ENCODE measurements around the gene LRP10. TPM values are rescaled to one million over a fixed set of nuclear protein-coding genes. Genes with fewer than 3 reads are reported as not detected.

LRP10 gene
- total RNA-seq, 1 donor from 2014 or later: 16.3 TPM

DNA sequence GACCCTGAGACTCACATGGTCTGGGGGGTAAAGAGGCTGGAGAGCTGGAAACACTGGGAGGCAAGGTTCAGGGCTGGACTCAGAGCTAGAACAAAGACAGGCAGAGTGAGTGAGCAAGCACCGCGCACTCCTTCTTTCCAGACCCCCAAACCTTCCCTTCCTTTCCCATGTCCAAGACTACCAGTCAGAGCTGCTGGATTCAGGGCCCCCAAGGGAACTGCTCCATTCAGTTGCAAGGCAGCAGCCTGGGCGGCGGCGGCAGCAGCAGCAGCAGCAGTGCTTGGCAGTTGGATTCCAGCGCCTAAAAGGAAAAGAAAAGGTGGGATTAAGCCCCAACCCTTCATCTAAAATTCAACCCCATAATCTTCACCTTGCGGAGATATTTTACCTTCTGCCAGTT, 30.3 kb downstream of the LRP10 start:
- no peak for TF ChIP-seq CTCF (conservative IDR thresholded peaks at IDR 0.05)
- Mint-ChIP-seq H3K27me3 (ENCODE audit: low read depth) (no peaks in the 10 kb centered on the region), H3K4me3 (no peak overlapping the region)

DNA sequence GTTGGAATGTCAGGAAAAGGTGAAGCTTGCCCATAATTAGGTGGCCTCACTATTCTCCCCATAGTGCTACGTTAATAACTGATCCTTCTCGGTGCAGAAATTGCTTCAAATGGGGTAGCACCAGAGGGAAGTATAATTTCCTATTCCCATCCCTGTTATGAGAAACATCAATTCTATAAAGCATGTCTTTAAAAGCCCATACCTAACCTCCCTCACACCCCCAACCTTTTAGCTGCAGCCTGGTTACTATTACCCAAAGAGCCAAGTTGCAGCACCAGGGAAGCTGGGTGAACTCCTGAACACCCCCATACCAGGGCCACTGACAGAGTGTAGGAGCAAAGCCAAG, 32.2 kb downstream of the LRP10 start:
- Mint-ChIP-seq H3K27ac (ENCODE audit: unreplicated experiment) (no peak overlapping the region), H3K36me3 (ENCODE audit: low read depth) (peaks cover 24% of the 10 kb centered on the region)
- no peak for TF ChIP-seq CTCF (conservative IDR thresholded peaks at IDR 0.05)

More for the DNA sequence above, 30.3 kb downstream of the LRP10 start:
- Mint-ChIP-seq H3K36me3 (ENCODE audit: low read depth) (peaks cover 24% of the 10 kb centered on the region), H3K27ac (ENCODE audit: unreplicated experiment) (no peak overlapping the region), H3K9me3 (no peaks in the 10 kb centered on the region), H3K4me1 (no peaks in the 10 kb centered on the region)
- DNase-seq (ENCODE audit: low read depth, low spot score): no peak

DNA sequence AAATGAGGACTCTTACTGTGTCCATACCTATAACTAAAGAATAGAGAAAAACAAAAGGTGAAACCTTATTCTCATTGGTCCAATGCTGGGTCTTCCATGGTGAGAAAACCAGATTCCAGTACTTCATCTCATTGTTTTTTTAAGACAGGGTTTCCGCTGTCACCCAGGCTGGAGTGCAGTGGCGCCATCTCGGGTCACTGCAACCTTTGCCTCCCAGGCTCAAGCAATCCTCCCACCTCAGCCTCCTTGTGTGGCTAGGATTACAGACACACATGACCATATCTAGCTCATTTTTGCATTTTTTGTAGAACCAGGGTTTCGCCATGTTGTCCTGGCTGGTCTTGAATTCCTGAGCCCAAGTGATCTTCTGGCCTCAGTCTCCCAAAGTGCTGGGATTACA, 34.1 kb downstream of the LRP10 start:
- no peak for TF ChIP-seq CTCF (conservative IDR thresholded peaks at IDR 0.05)
- DNase-seq (ENCODE audit: low read depth, low spot score): no peak
- Mint-ChIP-seq H3K36me3 (ENCODE audit: low read depth) (peaks cover 30% of the 10 kb centered on the region), H3K27me3 (ENCODE audit: low read depth) (no peaks in the 10 kb centered on the region), H3K27ac (ENCODE audit: unreplicated experiment) (no peak overlapping the region), H3K4me3 (no peak overlapping the region), H3K4me1 (no peaks in the 10 kb centered on the region), H3K9me3 (no peaks in the 10 kb centered on the region)

More for the DNA sequence above, 32.2 kb downstream of the LRP10 start:
- Mint-ChIP-seq H3K4me3 (no peak overlapping the region), H3K9me3 (no peaks in the 10 kb centered on the region), H3K4me1 (no peaks in the 10 kb centered on the region), H3K27me3 (ENCODE audit: low read depth) (no peaks in the 10 kb centered on the region)
- DNase-seq (ENCODE audit: low read depth, low spot score): no peak

DNA sequence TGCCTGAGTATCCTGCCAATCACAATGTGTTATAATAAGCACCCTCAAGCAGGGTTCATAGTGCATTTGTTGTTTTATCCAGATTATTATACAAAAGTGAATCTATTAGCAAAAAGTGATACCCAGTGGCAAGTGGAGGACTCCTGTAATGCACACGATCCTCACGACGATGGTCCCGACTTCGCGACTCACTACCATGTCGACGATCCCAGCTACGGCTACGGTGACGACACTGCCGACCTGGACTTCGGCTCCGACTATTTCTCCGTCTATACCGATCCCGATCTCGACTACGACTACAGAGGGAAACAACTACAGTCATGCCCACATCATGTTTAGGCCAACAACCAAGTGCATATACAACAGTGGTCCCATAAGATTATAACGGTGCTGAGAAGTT, 34.5 kb downstream of the LRP10 start:
- H3K27me3 Mint-ChIP-seq (ENCODE audit: low read depth): no peaks in the 10 kb centered on the region
- peaks cover 30% of the 10 kb centered on the region for H3K36me3 Mint-ChIP-seq (ENCODE audit: low read depth)
- no peak for DNase-seq (ENCODE audit: low read depth, low spot score)

DNA sequence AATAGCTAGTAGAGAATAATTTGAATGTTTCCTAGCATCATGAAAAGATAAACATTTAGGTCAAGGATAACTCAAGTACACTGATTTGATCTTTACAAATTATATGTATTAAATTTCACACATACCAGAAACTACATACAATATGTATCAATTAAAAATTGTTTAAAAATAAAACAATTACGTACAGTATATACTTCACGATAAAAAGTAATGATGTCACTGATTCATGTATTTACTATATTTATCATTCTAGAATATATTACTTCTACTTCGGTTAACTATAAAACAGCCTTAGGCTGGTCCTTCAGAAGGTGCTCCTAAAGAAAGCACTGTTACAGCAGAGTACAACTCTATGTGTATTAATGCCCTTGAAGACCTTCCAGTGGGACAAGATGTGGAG, 35.9 kb downstream of the LRP10 start:
- H3K36me3 Mint-ChIP-seq (ENCODE audit: low read depth): peaks cover 23% of the 10 kb centered on the region
- peaks cover 4% of the 10 kb centered on the region for H3K4me1 Mint-ChIP-seq
- no peak overlapping the region for H3K4me3 Mint-ChIP-seq
- no peak for DNase-seq (ENCODE audit: low read depth, low spot score)
- H3K27me3 Mint-ChIP-seq (ENCODE audit: low read depth): no peaks in the 10 kb centered on the region
- H3K27ac Mint-ChIP-seq (ENCODE audit: unreplicated experiment): no peak overlapping the region
- no peaks in the 10 kb centered on the region for H3K9me3 Mint-ChIP-seq
- TF ChIP-seq CTCF (conservative IDR thresholded peaks at IDR 0.05): no peak

More for the DNA sequence above, 34.5 kb downstream of the LRP10 start:
- no peak for TF ChIP-seq CTCF (conservative IDR thresholded peaks at IDR 0.05)
- no peaks in the 10 kb centered on the region for H3K9me3 Mint-ChIP-seq
- H3K27ac Mint-ChIP-seq (ENCODE audit: unreplicated experiment): no peak overlapping the region
- H3K4me3 Mint-ChIP-seq: no peak overlapping the region
- H3K4me1 Mint-ChIP-seq: no peaks in the 10 kb centered on the region

DNA sequence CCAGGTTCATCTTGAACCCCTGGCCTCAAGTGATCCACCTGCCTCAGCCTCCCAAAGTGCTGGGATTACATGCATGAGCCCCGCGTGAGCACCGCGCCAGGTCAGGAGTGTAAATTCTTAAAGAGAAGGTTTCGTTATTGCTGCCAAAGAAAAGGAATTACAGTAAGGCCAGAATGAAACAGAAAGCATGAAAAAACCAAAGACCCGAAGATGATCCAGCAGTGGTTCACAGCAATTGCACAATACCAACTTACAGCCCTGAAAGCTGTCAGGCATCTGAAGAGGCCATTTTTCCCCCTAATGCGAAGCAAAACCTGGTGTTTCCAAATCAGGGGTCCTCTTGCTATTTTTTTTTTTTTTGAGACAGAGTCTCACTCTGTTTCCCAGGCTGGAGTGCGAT, 37.1 kb downstream of the LRP10 start:
- no peak overlapping the region for H3K27ac Mint-ChIP-seq (ENCODE audit: unreplicated experiment)

More for the DNA sequence above, 37.1 kb downstream of the LRP10 start:
- peaks cover 5% of the 10 kb centered on the region for H3K4me1 Mint-ChIP-seq
- DNase-seq (ENCODE audit: low read depth, low spot score): no peak
- H3K27me3 Mint-ChIP-seq (ENCODE audit: low read depth): no peaks in the 10 kb centered on the region
- H3K36me3 Mint-ChIP-seq (ENCODE audit: low read depth): peaks cover 23% of the 10 kb centered on the region
- H3K9me3 Mint-ChIP-seq: no peaks in the 10 kb centered on the region
- no peak for TF ChIP-seq CTCF (conservative IDR thresholded peaks at IDR 0.05)
- H3K4me3 Mint-ChIP-seq: no peak overlapping the region

All from neural crest cell (in vitro differentiated cells).